Colon (tissue), 2 donors: ENCODE data around the gene FUBP3.
"Not testable (repeated sequence)": the region's sequence is repeated elsewhere in the genome, so short reads cannot be mapped to it uniquely, and the experiment has no call there.

Experiments
- FAIRE-seq: peaks from 2 replicates; lab custom pipeline; 2012; peaks lifted over from hg19 to GRCh38; lab: Jason Lieb, UNC
- donor health status: control.
- donor health status: control.

Gene FUBP3

DNA sequence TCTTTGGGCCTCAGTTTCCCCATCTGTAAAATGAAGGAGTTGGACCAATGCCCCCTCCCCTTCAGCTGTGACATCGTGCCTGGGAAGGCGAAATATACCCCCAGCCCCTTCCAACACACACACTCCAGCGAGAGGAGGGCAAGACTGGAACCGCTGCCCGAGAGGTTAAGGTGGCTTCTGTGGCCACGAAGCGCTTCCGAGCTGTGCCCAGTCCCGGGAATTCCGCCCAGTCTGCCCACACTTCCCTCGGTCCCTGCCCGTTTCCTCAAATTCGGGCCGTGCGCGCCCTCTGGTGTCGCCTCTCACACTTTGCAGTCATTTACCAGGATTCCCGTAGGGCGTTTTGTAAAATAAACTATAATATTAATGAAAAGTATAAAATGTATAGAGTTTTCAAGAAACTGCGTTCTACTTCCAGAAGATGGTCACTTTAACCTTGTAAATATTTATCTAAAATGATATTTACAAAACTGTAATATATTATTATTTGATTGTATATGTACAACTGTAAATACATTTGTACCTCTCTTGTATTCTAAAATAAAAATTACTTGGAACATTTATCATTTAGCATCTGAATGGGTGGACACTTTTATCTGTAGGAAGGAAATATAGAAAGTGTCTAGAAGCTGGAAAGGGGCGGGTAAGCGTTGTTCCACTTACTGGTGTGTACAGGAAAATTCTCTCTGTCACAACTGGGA lies 103.2 kb downstream of the FUBP3 start:
- peak; percentile 58 for FAIRE-seq

DNA sequence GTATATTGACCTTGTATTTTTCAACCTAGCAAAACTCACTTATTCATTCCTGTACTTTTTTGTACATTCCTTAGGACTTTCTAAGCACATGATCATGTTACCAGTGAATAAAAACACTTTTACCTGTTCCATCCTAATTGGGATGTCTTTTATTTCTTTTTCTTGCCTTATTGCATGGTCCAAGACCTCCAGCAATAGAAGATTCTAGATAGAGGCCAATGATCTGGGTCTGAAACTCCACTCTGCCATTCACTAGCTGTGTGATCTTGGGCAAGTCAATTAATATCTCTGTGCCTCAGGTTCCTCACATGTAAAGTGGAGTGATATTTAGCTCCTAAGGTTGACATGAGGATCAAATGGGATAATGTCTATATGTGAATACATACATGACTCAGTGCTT lies 105.7 kb downstream of the FUBP3 start:
- no peak for FAIRE-seq

DNA sequence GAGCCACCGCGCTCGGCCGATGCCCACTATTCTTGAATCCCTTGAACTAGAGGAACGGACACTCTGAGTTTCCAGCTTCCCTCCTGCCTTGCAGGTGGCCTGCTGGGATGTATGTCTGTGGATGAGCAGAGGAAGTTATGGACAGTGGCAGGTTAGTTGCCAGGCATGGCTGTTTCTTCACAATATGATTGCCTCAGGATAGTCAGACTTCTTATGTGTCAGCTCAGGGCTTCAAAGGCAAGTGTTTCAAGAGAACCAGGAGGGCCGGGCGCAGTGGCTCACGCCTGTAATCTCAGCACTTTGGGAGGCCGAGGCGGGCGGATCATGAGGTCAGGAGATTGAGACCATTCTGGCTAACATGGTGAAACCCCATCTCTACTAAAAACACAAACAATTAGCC lies 106.6 kb downstream of the FUBP3 start:
- not testable (repeated sequence) for FAIRE-seq

DNA sequence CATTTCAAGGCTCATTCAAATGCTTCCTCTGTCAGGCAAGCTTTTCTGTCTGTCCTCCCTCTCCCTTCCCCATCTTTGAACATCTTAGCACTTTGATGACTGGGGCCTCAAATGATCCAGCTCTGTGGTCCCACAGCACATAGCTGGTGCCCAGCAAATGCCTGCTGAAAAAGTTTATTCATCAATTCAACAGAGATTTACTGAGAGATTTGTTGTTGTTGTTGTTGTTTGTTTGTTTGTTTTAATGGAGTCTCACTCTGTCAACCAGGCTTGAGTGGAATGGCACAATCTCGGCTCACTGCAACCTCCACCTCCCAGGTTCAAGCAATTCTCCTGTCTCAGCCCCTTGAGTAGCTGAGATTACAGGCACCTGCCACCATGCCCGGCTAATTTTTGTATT lies 108.2 kb downstream of the FUBP3 start:
- FAIRE-seq, result no peak
